Mucosa of descending colon (tissue), 3 donors: ENCODE data around the gene ARSG. TPM values are rescaled to one million over a fixed set of nuclear protein-coding genes. Genes with fewer than 3 reads are reported as not detected.
"Not testable (repeated sequence)": the region's sequence is repeated elsewhere in the genome, so short reads cannot be mapped to it uniquely, and the experiment has no call there.

Experiments
- ATAC-seq: fragments of 200-7000 bp; cut with Tn5 transposase; one replicate; pipeline ENCODE4 v1.9.1; 2020; ENCODE audit warnings: mild to moderate bottlenecking, moderate library complexity
- DNase-seq, 3 donors: peaks; one replicate each; pipeline ENCODE4 v3.0.0-alpha.2; 2020
- H3K36me3 ChIP-seq: fragments of 200-600 bp; one replicate; pipeline ENCODE4 v1.8.0; 2021; ENCODE audit warnings: low read depth, mild to moderate bottlenecking
- H3K4me1 ChIP-seq: fragments of 200-600 bp; one replicate; pipeline ENCODE4 v1.8.0; 2021; ENCODE audit warnings: low read depth, mild to moderate bottlenecking
- H3K4me3 ChIP-seq: fragments of 200-600 bp; one replicate; pipeline ENCODE4 v1.8.0; 2021; ENCODE audit warnings: mild to moderate bottlenecking
- H3K9me3 ChIP-seq: fragments of 200-600 bp; one replicate; pipeline ENCODE4 v1.8.0; 2021; ENCODE audit warnings: mild to moderate bottlenecking
- CTCF ChIP-seq: fragments of 200-600 bp; IDR thresholded peaks from one replicate; pipeline ENCODE4 v1.8.0; 2022; ENCODE audit warnings: antibody characterized with exemption, mild to moderate bottlenecking
- intact Hi-C, 2 donors: fragments of 100-400 bp; cut with DNase I in 1 of 2; cut with micrococcal nuclease in 1 of 2; formaldehyde crosslinking; loops; one replicate each; pipeline versions ENCODE4 v1.11.0 to v1.11.1; 2022; cut with DNase I, micrococcal nuclease
- total RNA-seq, 3 donors: library from RNA; stranded (reverse); fragmentation: NEBNext Ultra II Directional in 2 of 3; extraction: Animal tissue kit (Norgen Biotek cat#: 25700) in 2 of 3; gene quantifications; one replicate each; pipeline versions ENCODE4 v1.2.1 to v1.2.4, GENCODE V29; 2021 to 2023
- donor health status: DM: no; HTN: no; CAD: no; lungs with moderate emphysema.
- donor health status: DM: no; HTN: no; CAD: no.
- donor health status: DM: no; HTN: yes; CAD: no.

ARSG gene
- total RNA-seq, 3 donors from 2014 or later = 1.7 to 3.1 (median 2.1) TPM

- ATAC-seq = no peak
- no peaks in the 10 kb centered on the region for H3K9me3 ChIP-seq
- H3K4me1 ChIP-seq = no peaks in the 10 kb centered on the region
- TF ChIP-seq CTCF = no peak
- H3K4me3 ChIP-seq = no peak overlapping the region
- DNase-seq = no peak
- intact Hi-C loops = no loop called here
- H3K36me3 ChIP-seq = no peaks in the 10 kb centered on the region
Measured at GRCh38 chr17:68401288-68401687, 110.0 kb downstream of the ARSG start.

GRCh38 chr17:68403122-68403521 lies 111.8 kb downstream of the ARSG start:
- H3K4me3 ChIP-seq = no peak overlapping the region
- no peak for TF ChIP-seq CTCF
- ATAC-seq (no peak), DNase-seq (no peak)
- H3K4me1 ChIP-seq = no peaks in the 10 kb centered on the region
- no peaks in the 10 kb centered on the region for H3K36me3 ChIP-seq
- no peaks in the 10 kb centered on the region for H3K9me3 ChIP-seq
- intact Hi-C loops = no loop called here

- DNase-seq, H3K4me3 ChIP-seq, intact Hi-C loops, H3K4me1 ChIP-seq, H3K9me3 ChIP-seq, ATAC-seq, H3K36me3 ChIP-seq: not testable (repeated sequence)
Measured at GRCh38 chr17:68403837-68404236, 112.5 kb downstream of the ARSG start.

- ATAC-seq, intact Hi-C loops, H3K36me3 ChIP-seq, H3K9me3 ChIP-seq, DNase-seq, H3K4me3 ChIP-seq, H3K4me1 ChIP-seq: not testable (repeated sequence)
Measured at GRCh38 chr17:68407656-68408055, 116.4 kb downstream of the ARSG start.

- DNase-seq = peak in 2 of 3 donors; percentile 58 to 74
- H3K9me3 ChIP-seq, H3K36me3 ChIP-seq, ATAC-seq, intact Hi-C loops, H3K4me3 ChIP-seq, H3K4me1 ChIP-seq: not testable (repeated sequence)
Measured at GRCh38 chr17:68413597-68414560, 122.6 kb downstream of the ARSG start.

- H3K4me3 ChIP-seq, DNase-seq, H3K9me3 ChIP-seq, ATAC-seq, intact Hi-C loops, H3K4me1 ChIP-seq, H3K36me3 ChIP-seq: not testable (repeated sequence)
Measured at GRCh38 chr17:68414901-68415300, 123.6 kb downstream of the ARSG start.

GRCh38 chr17:68417317-68417716 lies 126.0 kb downstream of the ARSG start:
- no peak for TF ChIP-seq CTCF
- H3K4me1 ChIP-seq = no peaks in the 10 kb centered on the region
- ATAC-seq (no peak), DNase-seq (no peak)
- peaks cover 3% of the 10 kb centered on the region for H3K9me3 ChIP-seq
- no peak overlapping the region for H3K4me3 ChIP-seq
- H3K36me3 ChIP-seq = no peaks in the 10 kb centered on the region
- intact Hi-C loops = no loop called here
